RWPE2 (cell line): ENCODE data around the gene AKAP7.

Experiments
- ATAC-seq: fragments of 200-7000 bp; cut with Tn5 transposase; 3 replicates; pipeline ENCODE4 v1.9.1; 2021; ENCODE audit warnings: low read depth
- DNase-seq: peaks from one replicate; pipeline ENCODE4 v3.0.0-alpha.2; 2020; ENCODE audit warnings: low spot score
- H3K27ac ChIP-seq: fragments of 450-650 bp; 2 replicates; pipeline ENCODE4 v1.5.1; 2017; ENCODE audit warnings: mild to moderate bottlenecking; ENCODE audit not compliant: poor library complexity, severe bottlenecking
- H3K27me3 ChIP-seq: fragments of 250-450 bp; sonication (Bioruptor Pico); 2 replicates; pipeline ENCODE4 v1.5.1; 2021; ENCODE audit warnings: mild to moderate bottlenecking, moderate library complexity; ENCODE audit not compliant: insufficient read depth, poor library complexity, severe bottlenecking
- H3K36me3 ChIP-seq: fragments of 250-450 bp; sonication (Bioruptor Pico); 2 replicates; pipeline ENCODE4 v1.5.1; 2020; ENCODE audit warnings: low read depth, mild to moderate bottlenecking, moderate library complexity
- H3K4me1 ChIP-seq: fragments of 250-450 bp; sonication (Bioruptor Pico); 2 replicates; pipeline ENCODE4 v1.5.1; 2021; ENCODE audit warnings: mild to moderate bottlenecking, moderate library complexity; ENCODE audit not compliant: insufficient read depth, poor library complexity, severe bottlenecking
- H3K4me3 ChIP-seq: fragments of 250-450 bp; sonication (Bioruptor Pico); 2 replicates; pipeline ENCODE4 v1.5.1; 2021; ENCODE audit warnings: mild to moderate bottlenecking, moderate library complexity; ENCODE audit not compliant: severe bottlenecking
- H3K9me3 ChIP-seq: fragments of 250-450 bp; sonication (Bioruptor Pico); 2 replicates; pipeline ENCODE4 v1.5.1; 2021; ENCODE audit warnings: mild to moderate bottlenecking, moderate library complexity; ENCODE audit not compliant: severe bottlenecking
- CTCF ChIP-seq: fragments of 450-650 bp; IDR thresholded peaks from one replicate; pipeline ENCODE4 v1.5.1; 2017; ENCODE audit warnings: mild to moderate bottlenecking, moderate library complexity; ENCODE audit not compliant: poor library complexity, severe bottlenecking

AKAP7 gene

GRCh38 chr6:131205481-131206244 is 70.4 kb downstream of the AKAP7 start:
- TF ChIP-seq CTCF: no peak
- no peak overlapping the region for H3K27ac ChIP-seq
- no peak overlapping the region for H3K4me3 ChIP-seq

DNA sequence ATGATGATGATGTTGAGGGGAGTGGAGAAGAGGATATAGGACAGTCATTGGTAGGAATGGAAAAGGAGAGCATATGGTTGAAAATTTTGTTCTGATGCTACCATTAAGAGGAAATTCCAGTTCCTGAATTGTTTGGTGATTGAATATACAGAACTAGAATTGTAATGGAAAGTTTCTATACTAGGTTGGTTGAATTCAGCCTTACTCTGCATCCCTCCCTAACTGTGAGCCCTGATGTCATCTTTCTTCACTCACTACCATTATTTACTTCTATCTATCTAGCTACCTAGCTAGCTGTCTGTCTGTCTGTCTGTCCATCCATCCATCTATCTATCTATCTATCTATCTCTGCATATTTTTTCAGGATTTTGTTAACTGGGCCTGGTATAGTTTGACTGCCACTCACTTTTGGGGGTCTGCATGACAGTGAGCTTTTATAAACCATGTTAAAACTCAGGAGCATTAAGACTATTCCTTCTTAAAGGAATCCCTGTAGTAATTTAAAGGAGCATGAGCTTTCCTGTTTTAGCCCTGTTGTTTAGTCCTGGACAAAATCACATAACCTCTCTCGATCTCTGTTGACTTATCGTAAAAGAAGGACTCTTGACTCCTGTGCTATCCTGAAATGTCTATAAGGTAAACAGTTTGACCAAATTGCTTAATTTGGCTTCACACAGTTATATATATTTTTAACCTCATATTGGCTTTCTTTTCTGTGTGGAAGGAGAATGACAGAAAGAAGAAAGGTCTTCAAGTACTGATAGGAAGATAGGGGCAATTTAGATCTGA is 71.4 kb downstream of the AKAP7 start:
- Histone ChIP-seq H3K36me3 (no peaks in the 10 kb centered on the region), H3K27me3 (no peaks in the 10 kb centered on the region), H3K9me3 (no peaks in the 10 kb centered on the region), H3K4me1 (no peaks in the 10 kb centered on the region), H3K27ac (no peak overlapping the region), H3K4me3 (no peak overlapping the region)
- TF ChIP-seq CTCF: no peak
- no peak for ATAC-seq
- DNase-seq: no peak

More at GRCh38 chr6:131205481-131206244, 70.4 kb downstream of the AKAP7 start:
- Histone ChIP-seq H3K9me3 (no peaks in the 10 kb centered on the region), H3K36me3 (no peaks in the 10 kb centered on the region), H3K4me1 (no peaks in the 10 kb centered on the region), H3K27me3 (no peaks in the 10 kb centered on the region)
- no peak for DNase-seq
- no peak for ATAC-seq

- Histone ChIP-seq H3K27me3 (no peaks in the 10 kb centered on the region), H3K4me3 (no peak overlapping the region), H3K27ac (no peak overlapping the region), H3K36me3 (no peaks in the 10 kb centered on the region), H3K4me1 (no peaks in the 10 kb centered on the region), H3K9me3 (no peaks in the 10 kb centered on the region)
- no peak for ATAC-seq
- no peak for TF ChIP-seq CTCF
- DNase-seq: no peak
These were observed 73.5 kb downstream of the AKAP7 start for GRCh38 chr6:131208787-131209186.

DNA sequence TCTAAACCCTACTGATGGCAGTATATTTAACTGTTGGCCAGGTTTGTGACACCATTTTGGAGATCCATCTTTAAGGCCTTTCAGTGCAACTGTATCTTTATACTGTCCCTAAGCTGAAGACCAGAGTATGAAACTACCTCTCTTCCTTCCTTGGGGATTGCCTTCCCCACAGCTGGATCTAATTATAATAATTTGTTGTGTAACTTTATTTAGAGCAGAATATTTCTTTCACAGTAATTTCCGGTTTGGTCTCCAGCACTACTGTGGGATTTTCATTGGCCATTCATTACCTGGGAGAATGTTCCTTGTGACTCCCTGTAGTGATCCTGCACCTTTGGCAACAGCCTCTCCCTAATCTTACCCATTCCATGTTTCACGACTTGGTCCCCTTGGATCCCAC is 75.2 kb downstream of the AKAP7 start:
- H3K27ac ChIP-seq: no peak overlapping the region
- H3K4me3 ChIP-seq: no peak overlapping the region
- DNase-seq (no peak), ATAC-seq (no peak)
- no peaks in the 10 kb centered on the region for H3K36me3 ChIP-seq
- H3K27me3 ChIP-seq: no peaks in the 10 kb centered on the region
- H3K9me3 ChIP-seq: no peaks in the 10 kb centered on the region
- no peak for TF ChIP-seq CTCF
- no peaks in the 10 kb centered on the region for H3K4me1 ChIP-seq
